NCI-H774 (cell line): ENCODE data around the gene F11R.
"Not testable (repeated sequence)": the region's sequence is repeated elsewhere in the genome, so short reads cannot be mapped to it uniquely, and the experiment has no call there.

Experiments used
- DNase-seq: peaks from one replicate; lab custom pipeline; 2025; lab: John Stamatoyannopoulos, UW

Gene F11R

GRCh38 chr1:161020509-161021164 lies at the start of gene F11R:
Gene F11R, minus strand, starts transcription at chr1:161021152. Its CDS starts 79 bp downstream, at chr1:161021073.
- no peak for DNase-seq

DNA sequence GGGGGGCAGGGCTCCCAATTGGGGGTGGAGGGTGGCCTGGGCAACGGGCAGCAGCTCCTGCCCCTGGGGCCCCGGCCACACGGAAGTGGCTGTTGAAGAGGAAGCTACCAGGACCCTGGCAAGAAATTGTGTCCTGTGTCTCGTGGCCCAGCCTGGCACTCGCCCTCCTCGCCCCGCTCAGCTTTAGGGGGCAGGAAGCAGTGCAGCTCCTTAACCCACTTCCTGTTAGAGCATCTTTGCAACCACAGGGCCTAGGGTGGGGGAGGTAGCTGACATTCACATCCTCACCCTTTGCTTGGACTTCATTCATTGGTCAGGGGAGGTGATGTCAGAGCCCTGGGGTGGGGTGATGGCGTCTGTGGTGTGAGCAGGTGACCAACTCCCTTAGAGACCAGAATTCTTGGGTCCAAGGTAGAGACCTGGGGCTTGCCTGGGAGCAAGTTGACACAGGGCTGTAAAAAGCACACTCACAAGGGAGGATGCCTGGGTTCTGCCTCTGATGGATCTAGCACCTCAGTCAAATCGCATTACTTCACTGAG lies 48.8 kb upstream of the F11R start, which contains the start of gene ARHGAP30:
TSS of gene ARHGAP30 (minus strand) at position 161 of the 540 bp plus-strand sequence. CDS start 267 bp downstream, outside the sequence.
- no peak for DNase-seq

DNA sequence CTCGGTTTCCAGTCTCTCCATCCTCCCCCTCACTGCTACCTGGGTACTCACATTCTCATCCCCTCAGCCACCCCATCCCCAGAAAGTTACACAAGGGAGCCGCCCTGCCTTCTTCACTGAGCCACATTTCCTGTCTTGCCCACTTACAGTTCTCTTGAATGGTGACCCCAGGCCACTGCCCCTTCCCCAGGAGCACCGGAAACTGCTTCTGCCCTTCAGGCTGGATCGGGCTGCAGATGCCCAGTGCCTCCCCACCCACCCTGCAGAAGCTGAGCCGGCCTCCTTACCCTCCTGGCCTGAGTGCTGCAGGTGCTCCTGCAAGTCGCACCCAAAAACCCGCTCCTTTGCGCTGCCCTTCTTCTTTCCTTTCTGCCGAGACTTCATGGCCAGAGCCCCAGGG lies 48.3 kb upstream of the F11R start:
- DNase-seq, result no peak

GRCh38 chr1:161068306-161069234 lies 47.6 kb upstream of the F11R start:
- DNase-seq, result no peak

GRCh38 chr1:161066694-161067093 lies 45.7 kb upstream of the F11R start:
- no peak for DNase-seq

DNA sequence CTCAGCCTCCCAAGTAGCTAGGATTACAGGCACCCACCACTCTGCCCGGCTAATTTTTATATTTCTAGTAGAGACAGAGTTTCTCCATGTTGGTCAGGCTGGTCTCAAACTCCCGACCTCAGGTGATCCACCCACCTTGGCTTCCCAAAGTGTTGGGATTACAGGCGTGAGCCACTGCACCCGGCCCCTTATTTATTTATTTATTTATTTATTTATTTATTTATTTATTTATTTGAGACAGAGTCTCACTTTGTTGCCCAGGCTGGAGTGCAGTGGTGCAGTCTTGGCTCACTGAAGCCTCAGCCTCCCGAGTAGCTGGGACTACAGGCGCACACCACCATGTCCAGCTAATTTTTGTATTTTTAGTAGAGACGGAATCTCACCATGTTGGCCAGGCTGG lies 44.7 kb upstream of the F11R start:
- DNase-seq, result not testable (repeated sequence)

- DNase-seq, result not testable (repeated sequence)
Measured at GRCh38 chr1:161063936-161064335, 43.0 kb upstream of the F11R start.

GRCh38 chr1:161061419-161061818 lies 40.5 kb upstream of the F11R start:
- no peak for DNase-seq

DNA sequence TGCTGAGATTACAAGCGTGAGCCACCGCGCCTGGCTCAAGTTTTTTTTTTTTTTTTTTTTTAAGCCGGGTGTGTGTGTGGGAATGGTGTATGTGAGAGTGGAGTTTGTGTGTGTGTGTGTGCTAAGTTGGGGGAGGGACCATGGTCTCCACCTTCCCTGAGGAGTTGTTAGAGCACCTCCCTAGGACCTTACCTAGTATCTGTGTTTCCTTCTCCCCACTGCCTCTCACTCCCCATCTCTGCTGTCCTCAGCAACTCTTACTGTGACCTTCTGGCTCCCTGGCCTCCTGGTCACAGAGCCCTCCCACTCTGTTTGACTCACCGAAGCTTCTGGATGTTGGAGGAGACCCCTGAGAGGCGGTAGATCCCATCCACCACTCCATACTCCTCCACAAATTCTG lies 38.3 kb upstream of the F11R start:
- DNase-seq, result no peak

DNA sequence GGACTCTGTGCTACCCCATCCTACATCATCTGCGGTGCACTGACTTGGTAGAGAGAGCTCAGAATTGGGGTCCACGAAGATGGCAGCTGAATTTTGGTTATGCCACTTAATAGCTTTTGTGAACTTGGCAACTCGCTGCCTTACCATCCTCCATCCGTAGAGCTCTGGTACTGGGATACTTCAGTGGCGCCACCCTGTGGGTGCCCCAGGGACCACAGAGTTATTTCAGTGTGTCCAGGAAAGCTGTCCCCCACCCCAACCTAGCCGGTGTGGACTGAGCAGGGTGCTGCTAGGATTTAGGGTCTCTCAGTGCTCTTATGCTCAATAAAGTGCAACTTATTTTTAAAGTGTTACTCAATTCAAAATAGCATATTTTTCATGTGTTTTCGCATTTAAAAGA lies 33.9 kb upstream of the F11R start:
- no peak for DNase-seq

DNA sequence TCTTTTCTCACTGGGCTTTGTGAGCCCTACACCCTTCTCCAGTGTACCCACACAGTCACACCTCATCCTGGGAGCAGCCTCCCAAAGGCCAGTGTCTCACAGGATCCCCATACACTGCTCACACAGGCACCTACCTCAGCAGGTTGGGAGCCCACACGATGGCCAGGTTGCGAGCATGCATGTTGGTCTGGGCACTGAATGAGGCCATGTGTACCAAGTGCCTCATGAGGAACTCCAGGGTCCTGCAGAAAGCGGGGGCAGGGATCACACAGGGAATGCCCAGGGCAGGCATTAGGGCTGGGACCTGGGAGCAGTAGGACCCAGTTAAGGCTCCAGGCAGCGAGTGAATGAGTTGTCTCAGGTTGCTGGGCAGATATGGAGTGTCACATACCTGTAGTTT lies 33.3 kb upstream of the F11R start:
- no peak for DNase-seq

DNA sequence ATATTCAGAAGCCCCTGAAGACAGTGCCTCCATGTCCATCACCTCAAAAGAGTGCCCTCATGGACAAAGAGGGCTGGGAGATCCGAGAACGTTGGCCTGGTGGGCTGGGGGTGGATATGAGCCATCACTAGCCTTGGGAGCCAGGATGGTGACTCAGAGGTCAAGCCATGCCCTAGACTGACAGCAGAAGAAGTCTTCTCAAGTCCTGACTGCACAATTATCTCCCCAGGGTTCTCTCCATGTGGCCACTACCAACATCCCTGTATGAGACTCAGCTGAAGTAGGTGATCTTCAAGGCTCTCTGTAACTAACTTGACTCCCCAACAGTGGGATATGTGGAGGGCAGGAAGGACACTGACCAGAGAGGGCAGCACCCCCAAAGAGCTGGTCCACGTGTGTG lies 31.9 kb upstream of the F11R start:
- DNase-seq, result no peak

DNA sequence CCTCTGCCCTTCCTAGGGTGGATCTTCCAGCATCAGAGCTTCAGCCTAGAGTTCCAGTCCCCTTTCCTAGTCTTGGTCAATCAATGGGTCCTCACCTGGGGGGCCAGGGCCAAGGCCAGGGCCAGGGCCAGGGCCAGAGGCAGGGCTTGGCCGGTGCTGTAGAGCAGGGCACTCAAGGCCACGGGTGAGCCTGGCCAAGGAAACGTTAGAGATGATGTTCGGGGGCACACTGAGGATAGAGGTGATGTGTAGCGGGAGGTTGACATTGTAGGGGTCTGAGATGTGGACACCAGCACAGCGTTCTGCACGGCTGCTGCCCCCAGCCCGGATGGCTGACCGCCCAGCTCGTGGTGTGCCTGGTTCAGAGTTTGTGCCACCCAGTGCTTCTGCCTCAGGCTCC lies 30.3 kb upstream of the F11R start:
- no peak for DNase-seq

DNA sequence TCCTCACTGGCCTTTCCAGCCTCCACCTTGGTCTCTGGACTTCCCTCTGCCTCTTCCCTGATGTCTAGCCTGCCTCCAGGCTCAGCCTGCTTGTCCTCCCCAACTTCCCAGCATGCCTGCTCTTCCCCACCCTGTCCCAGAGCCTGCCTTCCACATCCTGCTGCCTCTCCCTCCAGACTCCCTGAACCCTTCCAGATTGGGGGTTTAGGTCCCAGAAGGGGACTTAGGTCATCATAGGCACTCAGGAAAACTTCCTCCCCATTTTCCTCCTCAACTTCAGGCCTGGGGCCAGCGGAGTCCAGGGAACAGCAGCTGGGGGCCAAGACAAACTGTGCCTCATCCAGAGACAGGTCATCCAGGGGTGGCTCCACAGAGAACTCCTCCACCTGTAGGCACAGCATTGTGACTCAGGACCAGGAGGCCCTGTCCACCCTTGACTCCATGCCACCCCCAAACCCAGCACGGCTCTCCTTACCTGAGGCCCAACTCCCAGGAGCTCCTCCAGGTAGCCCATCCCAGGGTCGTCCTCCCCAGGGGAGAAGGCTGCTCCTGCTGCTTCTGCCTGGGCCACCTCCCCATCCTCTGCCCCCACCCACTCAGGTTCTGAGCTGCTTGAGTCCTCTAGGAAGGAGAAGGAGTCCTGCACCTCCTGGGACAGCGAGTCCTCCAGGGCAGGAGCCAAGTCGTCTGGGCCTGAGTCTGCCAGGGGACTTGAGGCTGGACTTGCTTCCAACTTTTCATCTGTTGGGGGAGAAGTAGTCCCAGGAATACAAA lies 28.2 kb upstream of the F11R start:
- DNase-seq, result no peak

- DNase-seq, result no peak
Measured at GRCh38 chr1:161047436-161048420, 26.8 kb upstream of the F11R start.

- DNase-seq, result no peak
Measured at GRCh38 chr1:161046605-161047228, 25.8 kb upstream of the F11R start.

- DNase-seq, result peak; percentile 95
Measured at GRCh38 chr1:161045736-161046604, 25.0 kb upstream of the F11R start, which contains the start of gene USF1. Gene USF1, minus strand, starts transcription at chr1:161045977. Its CDS starts 2,702 bp downstream, at chr1:161043275.

- peak; percentile 40 for DNase-seq
Measured at GRCh38 chr1:161044908-161045735, 24.2 kb upstream of the F11R start.
